CD1c-positive myeloid dendritic cell (primary cell): ENCODE measurements around the gene TFEB.

Experiments
- DNase-seq: peaks from one replicate; pipeline ENCODE4 v3.0.0-alpha.2; 2016; ENCODE audit errors: extremely low spot score

The TFEB gene

GRCh38 chr6:41739041-41739440 lies 3.6 kb upstream of the TFEB start:
- DNase-seq = no peak

- DNase-seq = no peak
Observed at GRCh38 chr6:41737591-41738130, 2.3 kb upstream of the TFEB start.

GRCh38 chr6:41736800-41737555 lies 1.6 kb upstream of the TFEB start:
- DNase-seq = no peak

- DNase-seq = no peak
Observed at GRCh38 chr6:41736186-41736733, 852 bp upstream of the TFEB start.

GRCh38 chr6:41734666-41735426 lies 562 bp downstream of the TFEB start:
- DNase-seq = peak; percentile 77

GRCh38 chr6:41733707-41734665 lies 1.4 kb downstream of the TFEB start:
- peak; percentile 80 for DNase-seq

GRCh38 chr6:41733360-41733706 lies 2.1 kb downstream of the TFEB start:
- DNase-seq = no peak

GRCh38 chr6:41732591-41733359 lies 2.6 kb downstream of the TFEB start:
- DNase-seq = peak; percentile 51

- DNase-seq = no peak
Observed at GRCh38 chr6:41732149-41732548, 3.3 kb downstream of the TFEB start.

GRCh38 chr6:41731561-41732086 lies 3.8 kb downstream of the TFEB start:
- DNase-seq = no peak

GRCh38 chr6:41730531-41731436 lies 4.6 kb downstream of the TFEB start:
- no peak for DNase-seq

- DNase-seq = no peak
Observed at GRCh38 chr6:41729624-41730023, 5.8 kb downstream of the TFEB start.

- no peak for DNase-seq
Observed at GRCh38 chr6:41728954-41729353, 6.5 kb downstream of the TFEB start.

GRCh38 chr6:41728073-41728936 lies 7.1 kb downstream of the TFEB start:
- no peak for DNase-seq

GRCh38 chr6:41727705-41728072 lies 7.7 kb downstream of the TFEB start:
- no peak for DNase-seq

GRCh38 chr6:41726876-41727275 lies 8.5 kb downstream of the TFEB start:
- DNase-seq = no peak

GRCh38 chr6:41724586-41725501 lies 10.6 kb downstream of the TFEB start:
- DNase-seq = no peak

GRCh38 chr6:41724228-41724580 lies 11.2 kb downstream of the TFEB start:
- DNase-seq = peak; percentile 35
